Sigmoid colon (tissue), 7 donors: ENCODE data around the gene R3HCC1L. TPM values are rescaled to one million over a fixed set of nuclear protein-coding genes. Genes with fewer than 3 reads are reported as not detected.

Source experiments
- DNase-seq: peaks from one replicate; pipeline ENCODE4 v3.0.0-alpha.2; 2019
- H3K27ac ChIP-seq, 4 donors: fragments of 200-600 bp; sonication (generic); one replicate each; pipeline ENCODE4 v1.5.1; 2016 to 2019; ENCODE audit warnings: mild to moderate bottlenecking in 1 of 4
- H3K27me3 ChIP-seq, 3 donors: fragments of 200-600 bp; sonication (generic); one replicate each; pipeline ENCODE4 v1.5.1; 2019; ENCODE audit warnings: mild to moderate bottlenecking in 1 of 3
- H3K36me3 ChIP-seq, 4 donors: fragments of 200-600 bp; sonication (generic); one replicate each; pipeline ENCODE4 v1.5.1; 2016 to 2019
- H3K4me1 ChIP-seq, 4 donors: fragments of 200-600 bp; sonication (generic); one replicate each; pipeline ENCODE4 v1.5.1; 2017 to 2019
- H3K4me3 ChIP-seq, 4 donors: fragments of 200-600 bp; sonication (generic); one replicate each; pipeline ENCODE4 v1.5.1; 2017 to 2019; ENCODE audit warnings: mild to moderate bottlenecking in 2 of 4, moderate library complexity in 1 of 4
- H3K9me3 ChIP-seq, 4 donors: fragments of 200-600 bp in 3 of 4; sonication (generic) in 3 of 4; one replicate each; pipeline versions ENCODE4 v1.5.1 to v1.6.1; 2013 to 2019
- CTCF ChIP-seq, 4 experiments: fragments of 450-650 bp in 3 of 4; fragments of 200-600 bp in 1 of 4; IDR thresholded peaks; one replicate each; pipeline ENCODE4 v1.5.1; 2016 to 2019; ENCODE audit warnings: antibody characterized with exemption in 4 of 4, mild to moderate bottlenecking in 3 of 4, moderate library complexity in 2 of 4
- EP300 ChIP-seq, 4 donors: sonication (generic); formaldehyde crosslinking; IDR thresholded peaks; one replicate each; pipeline ENCODE4 v1.6.1; 2017; ENCODE audit warnings: antibody characterized with exemption in 4 of 4
- POLR2A ChIP-seq, 2 donors: fragments of 450-650 bp; IDR thresholded peaks; one replicate each; pipeline ENCODE4 v1.6.1; 2016; ENCODE audit warnings: antibody characterized with exemption in 2 of 2, mild to moderate bottlenecking in 2 of 2, moderate library complexity in 2 of 2
- POLR2AphosphoS5 ChIP-seq, 4 donors: sonication (generic); formaldehyde crosslinking; IDR thresholded peaks; one replicate each; pipeline ENCODE4 v1.6.1; 2017; ENCODE audit warnings: antibody characterized with exemption in 4 of 4
- WGBS, 2 donors: extraction: QIAGEN DNeasy Blood & Tissue Kit; methylation state at CpG; one replicate each; pipeline ENCODE4 v1.1.7; 2013; 5-methylcytosine and 5-hydroxymethylcytosine counted together
- intact Hi-C: fragments of 100-400 bp; cut with DNase I; formaldehyde crosslinking; loops from one replicate; pipeline ENCODE4 v1.15.1; 2023
- polyA plus RNA-seq, 3 donors: library from polyadenylated mRNA; stranded (reverse); fragments of 200-250 nt; gene quantifications; one replicate each; pipeline ENCODE4 v1.2.3, GENCODE V29; 2013
- total RNA-seq, 4 donors: library from RNA; depleted of rRNA; stranded (reverse); fragments of >200 nt; gene quantifications; one replicate each; pipeline ENCODE4 v1.1.0, GENCODE V29; 2016
- donor health status: healthy with polysubstance abuse.
- donor health status: Bipolar disorder and iron deficiency.
- donor health status: healthy.

The R3HCC1L gene
- total and polyA plus RNA-seq, 7 donors = 11.6 to 15.0 (median 13.9) TPM

GRCh38 chr10:98263088-98263487, 128.6 kb downstream of the R3HCC1L start:
- Histone ChIP-seq H3K27me3 (no peaks in the 10 kb centered on the region), H3K4me1 (peaks cover 0 to 60% (median 40%) of the 10 kb centered on the region in 4 donors), H3K4me3 (no peak overlapping the region), H3K9me3 (no peaks in the 10 kb centered on the region), H3K36me3 (peaks cover 0 to 4% (median 0%) of the 10 kb centered on the region in 4 donors), H3K27ac (no peak overlapping the region)
- DNase-seq = no peak
- TF ChIP-seq EP300 (IDR thresholded peaks at IDR 0.05) = no peak
- TF ChIP-seq POLR2AphosphoS5 (IDR thresholded peaks at IDR 0.05) = no peak
- no peak for TF ChIP-seq POLR2A (IDR thresholded peaks at IDR 0.05)
- TF ChIP-seq CTCF (IDR thresholded peaks at IDR 0.05) = no peak
- 92 to 94% methylated on average over 7 of the region's 7 CpGs for WGBS, 2 donors
- intact Hi-C loops = no loop called here

- intact Hi-C loops = no loop called here
- H3K27me3 ChIP-seq = no peaks in the 10 kb centered on the region
- no peak for DNase-seq
- H3K9me3 ChIP-seq = no peaks in the 10 kb centered on the region
- no peak for TF ChIP-seq POLR2AphosphoS5 (IDR thresholded peaks at IDR 0.05)
- H3K4me1 ChIP-seq = peaks cover 0 to 59% (median 46%) of the 10 kb centered on the region in 4 donors
- H3K27ac ChIP-seq = no peak overlapping the region
- peaks cover 0 to 4% (median 0%) of the 10 kb centered on the region in 4 donors for H3K36me3 ChIP-seq
- H3K4me3 ChIP-seq = no peak overlapping the region
- 80% methylated on average over 12 of the region's 12 CpGs for WGBS, 2 donors
Measured at GRCh38 chr10:98264378-98265065, 130.1 kb downstream of the R3HCC1L start.

- intact Hi-C loops = loop anchor here (2.0 kb wide), 1 partner anchor 43 kb away; no protein-coding TSS in a partner anchor
- no peak for DNase-seq
- Histone ChIP-seq H3K9me3 (no peaks in the 10 kb centered on the region), H3K36me3 (peaks cover 0 to 4% (median 0%) of the 10 kb centered on the region in 4 donors), H3K27ac (peak overlapping the region; percentile 86 to 92 (median 90)), H3K27me3 (no peaks in the 10 kb centered on the region), H3K4me3 (no peak overlapping the region), H3K4me1 (peaks cover 0 to 56% (median 48%) of the 10 kb centered on the region in 4 donors)
- 79 to 84% methylated on average over 17 of the region's 17 CpGs for WGBS, 2 donors
- no peak for TF ChIP-seq CTCF (IDR thresholded peaks at IDR 0.05)
Measured at GRCh38 chr10:98265403-98266378, 131.2 kb downstream of the R3HCC1L start.

GRCh38 chr10:98266647-98267046, 132.2 kb downstream of the R3HCC1L start:
- no peaks in the 10 kb centered on the region for H3K9me3 ChIP-seq
- H3K27ac ChIP-seq = peak overlapping the region; percentile 86 to 92 (median 90)
- intact Hi-C loops = loop anchor here (2.0 kb wide), 1 partner anchor 42 kb away; no protein-coding TSS in a partner anchor
- H3K36me3 ChIP-seq = peaks cover 0 to 4% (median 0%) of the 10 kb centered on the region in 4 donors
- peaks cover 0 to 53% (median 46%) of the 10 kb centered on the region in 4 donors for H3K4me1 ChIP-seq
- 73 to 88% methylated on average over 5 of the region's 5 CpGs for WGBS, 2 donors
- no peak for DNase-seq
- TF ChIP-seq POLR2AphosphoS5 (IDR thresholded peaks at IDR 0.05) (no peak), POLR2A (IDR thresholded peaks at IDR 0.05) (no peak), CTCF (IDR thresholded peaks at IDR 0.05) (no peak), EP300 (IDR thresholded peaks at IDR 0.05) (no peak)
- H3K4me3 ChIP-seq = peak overlapping the region in 1 of 4 donors; percentile 60
- H3K27me3 ChIP-seq = no peaks in the 10 kb centered on the region
